ENCODE data around the gene TANC1.
A peak's percentile ranks its signal among the peaks of the same experiment; 100 is the strongest.

Gene TANC1

GRCh38 chr2:159131914-159132281 lies 163.5 kb downstream of the TANC1 start:
- DNase-seq (ENCODE audit: low read depth), result peak; percentile 84
- H3K4me3 ChIP-seq (ENCODE audit: low read length), result no peak overlapping the region
- TF ChIP-seq CTCF (conservative IDR thresholded peaks at IDR 0.05; ENCODE audit: low read depth, low read length), result no peak

- peak; percentile 18 for TF ChIP-seq CTCF (conservative IDR thresholded peaks at IDR 0.05; ENCODE audit: low read depth, low read length)
- H3K4me3 ChIP-seq (ENCODE audit: low read length), result no peak overlapping the region
- DNase-seq (ENCODE audit: low read depth), result no peak
Observed at GRCh38 chr2:159133797-159134196, 165.4 kb downstream of the TANC1 start.

GRCh38 chr2:159134979-159135378 lies 166.5 kb downstream of the TANC1 start:
- no peak overlapping the region for H3K4me3 ChIP-seq (ENCODE audit: low read length)
- DNase-seq (ENCODE audit: low read depth), result no peak
- no peak for TF ChIP-seq CTCF (conservative IDR thresholded peaks at IDR 0.05; ENCODE audit: low read depth, low read length)

GRCh38 chr2:159136391-159136790 lies 168.0 kb downstream of the TANC1 start:
- DNase-seq (ENCODE audit: low read depth), result no peak
- TF ChIP-seq CTCF (conservative IDR thresholded peaks at IDR 0.05; ENCODE audit: low read depth, low read length), result no peak
- no peak overlapping the region for H3K4me3 ChIP-seq (ENCODE audit: low read length)

GRCh38 chr2:159137511-159138241 lies 169.2 kb downstream of the TANC1 start:
- TF ChIP-seq CTCF (conservative IDR thresholded peaks at IDR 0.05; ENCODE audit: low read depth, low read length), result no peak
- DNase-seq (ENCODE audit: low read depth), result no peak
- H3K4me3 ChIP-seq (ENCODE audit: low read length), result no peak overlapping the region

- no peak for TF ChIP-seq CTCF (conservative IDR thresholded peaks at IDR 0.05; ENCODE audit: low read depth, low read length)
- DNase-seq (ENCODE audit: low read depth), result no peak
Observed at GRCh38 chr2:159138642-159139182, 170.3 kb downstream of the TANC1 start.

More at GRCh38 chr2:159138642-159139182, 170.3 kb downstream of the TANC1 start:
- H3K4me3 ChIP-seq (ENCODE audit: low read length), result no peak overlapping the region

All from retinal pigment epithelial cell (primary cell).